NK-92 (cell line): ENCODE measurements around the gene G0S2.

Experiments
- DNase-seq: peaks from one replicate; lab custom pipeline; 2025; ENCODE audit not compliant: unreplicated experiment; lab: John Stamatoyannopoulos, UW

G0S2 gene

DNA sequence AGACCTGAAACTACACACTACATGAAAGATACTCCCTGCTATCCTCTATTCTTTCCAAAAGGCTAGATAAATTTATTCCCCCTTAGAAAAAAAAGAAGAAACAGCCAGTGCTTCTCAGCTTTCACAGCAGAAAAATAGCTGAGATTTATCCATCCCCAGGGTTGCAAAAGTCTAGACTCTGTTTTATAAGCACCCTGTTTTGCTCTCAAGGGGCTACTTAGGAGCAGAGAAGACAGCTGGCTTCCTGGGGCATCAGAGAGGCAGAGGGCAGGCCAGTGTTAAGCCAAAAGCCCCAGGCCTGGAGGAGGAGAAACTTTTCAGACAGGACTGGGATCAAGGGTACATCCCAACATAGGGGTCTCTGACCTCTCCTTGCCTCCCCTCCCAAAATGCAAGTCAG lies 26.9 kb upstream of the G0S2 start:
- DNase-seq, result no peak

DNA sequence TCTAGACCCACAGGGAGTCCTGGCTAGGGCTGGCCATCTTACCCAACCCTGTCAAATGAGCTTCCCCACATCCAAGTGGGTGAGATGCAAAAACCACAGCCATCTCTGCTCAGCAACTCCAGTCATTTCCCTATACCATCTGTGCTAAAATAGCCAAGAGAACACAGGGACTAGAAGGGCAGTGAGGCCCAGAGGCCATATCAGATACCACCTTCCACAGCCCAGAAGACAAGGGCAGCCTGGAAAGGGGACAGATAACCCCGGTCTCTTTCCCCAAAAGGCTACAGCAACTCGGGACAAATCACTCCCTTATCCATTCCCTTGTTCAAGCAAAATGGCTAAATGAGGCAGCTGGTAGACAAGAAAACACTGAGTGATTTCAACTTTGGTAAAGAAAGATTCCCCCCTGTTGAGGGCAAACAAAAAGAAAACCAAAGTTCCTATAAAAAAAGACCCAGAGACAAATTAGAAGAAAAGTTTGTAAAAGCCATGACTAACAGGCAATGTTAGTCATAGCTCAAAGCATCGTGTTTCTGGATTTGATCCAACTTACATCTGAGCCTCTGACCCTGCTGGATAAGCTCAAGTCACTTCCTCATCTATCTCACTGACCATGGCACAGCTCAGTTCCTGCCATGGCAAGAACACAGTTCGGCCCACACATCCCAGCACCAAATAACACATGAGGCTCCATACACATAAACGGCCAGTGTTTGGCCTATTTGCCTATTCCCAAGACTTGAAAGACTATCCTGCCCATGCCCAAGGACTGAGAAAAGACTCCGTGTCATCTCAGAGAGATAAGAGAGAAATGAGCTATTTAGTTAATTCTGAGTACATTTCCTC lies 26.1 kb upstream of the G0S2 start:
- no peak for DNase-seq

GRCh38 chr1:209650454-209650853 lies 24.8 kb upstream of the G0S2 start:
- DNase-seq, result no peak

DNA sequence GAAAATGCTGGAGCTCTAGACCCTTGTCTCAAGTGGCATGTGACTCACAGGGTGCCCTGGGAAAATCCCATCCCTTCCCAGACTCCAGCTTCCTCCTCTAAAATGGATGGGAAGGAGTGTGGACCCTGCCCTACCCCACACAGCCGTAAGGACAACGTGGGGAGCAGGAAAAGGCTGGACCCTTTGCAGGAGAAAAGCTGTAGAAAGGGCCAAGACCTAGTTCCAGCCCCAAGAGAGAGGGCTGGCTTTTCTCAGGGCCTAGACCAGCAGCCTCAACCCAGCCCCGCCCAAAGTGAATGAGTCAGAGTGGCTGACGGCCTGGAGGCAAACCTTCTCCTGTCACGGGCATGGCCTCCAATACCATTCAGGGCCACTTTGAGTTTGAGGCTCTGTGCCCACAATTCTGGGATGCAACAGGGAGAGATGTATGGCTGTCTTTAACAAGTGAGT lies 24.0 kb upstream of the G0S2 start:
- no peak for DNase-seq

DNA sequence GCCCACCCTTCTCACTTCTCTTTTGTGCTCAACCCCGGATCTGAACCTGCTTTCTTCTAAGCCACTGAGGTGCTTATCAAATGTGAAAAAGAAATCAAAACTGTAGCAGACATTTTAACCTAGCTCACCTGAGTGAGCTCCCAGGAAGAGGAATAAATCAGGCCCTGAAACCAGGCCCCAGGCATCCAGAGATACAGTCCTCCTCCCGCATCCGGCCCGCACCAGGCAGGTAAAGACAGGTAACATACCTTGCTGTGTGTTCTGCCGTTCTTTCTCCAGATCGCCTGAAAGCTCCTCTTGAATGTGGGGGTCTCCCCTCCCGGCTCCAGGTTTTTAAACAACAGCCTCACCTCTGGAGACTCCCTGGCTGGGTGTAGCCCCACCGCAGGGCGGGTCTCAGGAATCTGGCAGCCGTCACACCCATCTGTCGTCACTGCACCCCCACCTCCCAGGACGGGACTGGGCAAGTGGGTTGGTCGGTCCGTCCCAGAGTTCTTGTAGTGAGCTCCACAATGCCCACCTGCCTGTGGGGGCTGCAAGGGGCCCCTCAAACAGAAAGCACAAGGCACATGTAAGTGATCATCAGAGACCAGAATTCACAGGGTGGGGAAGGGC lies 23.0 kb upstream of the G0S2 start, which contains the start of gene LAMB3:
LAMB3 (minus strand) TSS at position 305 of the 615 bp plus-strand sequence. CDS start 1,481 bp downstream, outside the sequence.
- DNase-seq, result no peak

GRCh38 chr1:209652873-209653401 lies 22.3 kb upstream of the G0S2 start:
- no peak for DNase-seq

GRCh38 chr1:209653915-209654351 lies 21.3 kb upstream of the G0S2 start:
- DNase-seq, result no peak

- no peak for DNase-seq
Observed at GRCh38 chr1:209655411-209656231, 19.6 kb upstream of the G0S2 start.

DNA sequence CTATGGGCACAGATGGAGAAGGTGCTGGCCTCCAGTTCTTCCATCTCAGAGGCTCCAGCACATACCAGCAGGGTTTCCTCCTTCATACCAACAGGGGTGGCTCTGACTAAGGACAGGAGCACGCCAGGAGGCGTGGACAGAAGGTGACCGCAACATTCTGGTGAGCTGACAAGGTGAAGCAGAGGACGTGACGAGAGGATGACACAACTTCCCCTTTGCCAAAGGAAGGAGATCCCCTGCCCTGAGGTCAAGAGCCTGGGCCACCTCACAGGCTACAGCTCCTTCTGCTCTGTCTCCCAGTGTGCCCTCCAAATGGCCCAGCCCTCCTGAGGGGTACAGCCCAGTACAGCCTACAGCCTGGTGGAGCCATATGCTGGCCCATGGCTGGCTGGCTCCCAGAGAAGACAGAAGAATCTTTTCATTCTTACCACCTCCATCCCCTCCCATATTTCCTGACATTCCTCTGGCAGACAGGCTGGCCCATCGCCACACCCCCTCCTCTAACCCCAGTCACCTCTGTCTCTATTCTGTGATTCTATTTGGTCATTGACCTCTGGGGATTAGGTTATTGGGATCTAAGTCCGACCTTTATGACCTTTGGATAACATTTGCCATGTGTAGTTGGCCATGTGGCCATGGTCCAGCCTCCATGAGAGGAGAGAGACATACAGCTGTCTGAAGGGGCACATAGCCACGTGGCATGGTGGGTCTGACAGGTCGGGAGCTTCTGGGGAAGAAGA lies 17.9 kb upstream of the G0S2 start:
- no peak for DNase-seq

GRCh38 chr1:209657918-209658317 lies 17.3 kb upstream of the G0S2 start:
- no peak for DNase-seq

GRCh38 chr1:209659909-209660308 lies 15.3 kb upstream of the G0S2 start:
- no peak for DNase-seq

DNA sequence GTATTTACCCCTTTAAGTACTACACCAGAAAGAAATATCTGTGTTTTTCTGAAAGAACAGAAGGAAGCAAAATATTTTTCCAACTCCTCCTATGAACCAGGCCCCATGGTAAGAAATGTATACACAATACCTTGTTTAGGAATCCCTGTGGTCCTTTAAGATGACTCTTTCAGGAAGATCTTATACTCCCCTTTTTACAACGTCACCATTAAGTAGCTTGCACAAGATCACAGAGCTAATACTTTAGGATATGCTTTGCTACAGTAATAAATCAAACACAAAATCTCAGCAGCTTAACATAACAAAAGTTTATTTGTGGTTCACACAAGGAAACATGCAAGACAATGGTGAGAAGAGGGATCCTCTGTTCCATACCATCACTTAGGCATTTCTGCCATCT lies 14.1 kb upstream of the G0S2 start:
- DNase-seq, result no peak

DNA sequence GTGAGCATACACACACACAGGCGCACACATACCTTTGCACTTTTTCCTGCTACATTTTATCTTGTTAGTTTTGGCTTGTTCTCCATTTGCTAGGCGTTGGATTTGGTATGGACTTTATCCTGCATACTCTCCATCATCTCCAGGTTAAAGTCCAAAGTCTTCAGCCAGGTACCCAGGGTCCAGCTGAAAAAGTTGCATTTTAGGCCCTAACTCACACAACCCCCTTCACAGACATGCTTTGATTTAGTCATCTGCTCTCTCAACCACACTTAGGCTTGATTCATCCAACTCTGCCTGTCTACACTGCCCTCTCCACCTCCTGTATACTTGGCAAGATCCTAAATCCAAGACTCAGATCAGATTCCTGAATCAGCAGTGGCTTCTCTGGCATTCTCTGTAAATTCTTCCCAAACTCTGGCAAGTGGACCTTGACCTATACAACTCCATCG lies 12.3 kb upstream of the G0S2 start:
- no peak for DNase-seq

DNA sequence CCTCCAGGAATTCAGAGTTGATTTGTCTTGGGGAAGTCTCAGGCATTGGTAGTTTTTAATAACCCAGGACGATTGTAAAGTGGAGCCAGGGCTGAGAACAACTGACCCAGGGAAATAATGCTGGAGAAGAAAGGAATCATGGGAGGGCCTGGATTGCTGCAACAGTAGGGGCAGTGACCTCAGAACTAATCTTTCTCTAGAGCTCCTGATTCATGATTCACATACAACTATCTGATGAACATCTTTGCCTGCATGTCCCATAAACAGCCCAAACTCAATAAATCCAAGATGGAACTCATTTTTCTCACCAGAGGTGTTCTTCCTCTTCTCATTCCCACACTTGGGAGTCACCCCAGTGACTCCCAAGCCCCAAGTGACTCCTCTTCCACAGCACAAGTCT lies 8.1 kb upstream of the G0S2 start:
- DNase-seq, result no peak

DNA sequence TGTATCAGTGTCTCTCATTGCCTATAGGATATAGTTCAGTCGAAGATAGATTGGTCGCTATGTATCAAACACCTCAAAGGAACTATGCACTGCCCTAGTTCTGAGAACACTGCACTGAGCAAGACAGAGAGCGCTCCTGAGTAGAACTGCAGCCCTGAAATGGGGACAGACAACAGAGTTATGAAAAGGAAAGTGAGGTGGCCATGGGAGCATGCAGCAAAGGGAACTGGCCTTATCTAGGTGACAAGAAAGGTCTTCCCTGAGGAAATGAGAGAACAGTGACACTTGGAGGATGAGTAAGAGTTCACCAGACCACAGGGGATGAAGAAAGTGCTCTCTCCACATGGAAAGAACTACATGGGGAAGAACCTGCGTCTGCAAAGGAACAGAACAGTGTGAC lies 7.5 kb upstream of the G0S2 start:
- DNase-seq, result no peak

- DNase-seq, result no peak
Observed at GRCh38 chr1:209670441-209671082, 4.7 kb upstream of the G0S2 start.

GRCh38 chr1:209672705-209673630 lies 2.2 kb upstream of the G0S2 start:
- no peak for DNase-seq

GRCh38 chr1:209673631-209674417 lies 1.4 kb upstream of the G0S2 start:
- no peak for DNase-seq
